Effector memory CD4-positive, alpha-beta T cell (primary cell): Measurements from ENCODE around the gene PHF13.

ENCODE experiments used
- DNase-seq, 3 donors: peaks; one replicate each; pipeline ENCODE4 v3.0.0-alpha.2; 2020
- H3K27ac ChIP-seq: 2 replicates; pipeline ENCODE4 v1.7.0; 2013; ENCODE audit warnings: mild to moderate bottlenecking, low read length, moderate library complexity; ENCODE audit not compliant: insufficient read depth, poor library complexity, severe bottlenecking
- H3K27me3 ChIP-seq: replicated peaks from 2 replicates; pipeline ENCODE4 v1.7.0; 2013; ENCODE audit warnings: mild to moderate bottlenecking, low read length; ENCODE audit not compliant: insufficient read depth, control insufficient read depth, poor library complexity, severe bottlenecking
- H3K36me3 ChIP-seq: 2 replicates; pipeline ENCODE4 v1.7.0; 2013; ENCODE audit warnings: mild to moderate bottlenecking, low read length, moderate library complexity; ENCODE audit not compliant: control insufficient read depth, insufficient read depth
- H3K4me1 ChIP-seq: 2 replicates; pipeline ENCODE4 v1.7.0; 2013; ENCODE audit warnings: low read length, mild to moderate bottlenecking; ENCODE audit not compliant: control insufficient read depth, insufficient read depth, poor library complexity, severe bottlenecking
- H3K4me3 ChIP-seq: 2 replicates; pipeline ENCODE4 v1.7.0; 2013; ENCODE audit warnings: low read length, low read depth, mild to moderate bottlenecking; ENCODE audit not compliant: insufficient read depth, poor library complexity, severe bottlenecking
- H3K9me3 ChIP-seq: 2 replicates; pipeline ENCODE4 v1.7.0; 2013; ENCODE audit warnings: mild to moderate bottlenecking, low read length, moderate library complexity; ENCODE audit not compliant: control insufficient read depth

The PHF13 gene

DNA sequence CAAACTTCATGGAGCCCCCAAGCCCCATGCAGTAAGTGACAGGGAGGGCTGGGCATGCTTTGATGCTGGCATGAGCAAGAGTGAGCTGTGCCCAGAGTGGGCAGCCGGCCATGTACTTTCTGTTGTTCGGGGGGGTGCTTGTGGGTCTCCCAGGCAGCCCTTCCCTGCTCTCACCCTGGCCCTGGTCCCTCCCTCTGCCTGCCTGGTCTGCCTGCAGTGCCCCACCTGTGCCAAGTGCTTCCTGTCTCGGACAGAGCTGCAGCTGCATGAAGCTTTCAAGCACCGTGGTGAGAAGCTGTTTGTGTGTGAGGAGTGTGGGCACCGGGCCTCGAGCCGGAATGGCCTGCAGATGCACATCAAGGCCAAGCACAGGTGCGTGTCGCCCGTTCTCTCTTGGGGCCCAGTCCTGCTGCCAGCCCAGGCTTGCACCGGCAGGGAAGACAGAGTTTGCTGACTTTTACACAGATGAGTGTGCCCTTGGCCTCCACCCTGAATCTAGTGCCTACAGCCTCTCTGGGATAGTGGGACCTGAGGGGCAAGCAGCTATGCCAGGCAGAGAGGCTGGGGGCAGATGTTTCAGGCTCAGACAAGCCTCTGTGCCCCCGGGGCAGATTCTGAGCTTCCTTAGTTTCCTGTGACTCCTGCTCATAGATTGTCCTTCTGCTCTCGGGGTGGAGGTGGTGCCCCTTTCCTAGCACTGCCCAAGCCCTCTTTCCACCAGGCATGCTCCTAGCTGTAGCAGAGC, 26.1 kb upstream of the PHF13 start:
- no peak overlapping the region for H3K4me3 ChIP-seq
- no peaks in the 10 kb centered on the region for H3K9me3 ChIP-seq
- peaks cover 30% of the 10 kb centered on the region for H3K36me3 ChIP-seq
- DNase-seq: no peak
- H3K27me3 ChIP-seq: no peaks in the 10 kb centered on the region
- no peak overlapping the region for H3K27ac ChIP-seq
- peaks cover 3% of the 10 kb centered on the region for H3K4me1 ChIP-seq

DNA sequence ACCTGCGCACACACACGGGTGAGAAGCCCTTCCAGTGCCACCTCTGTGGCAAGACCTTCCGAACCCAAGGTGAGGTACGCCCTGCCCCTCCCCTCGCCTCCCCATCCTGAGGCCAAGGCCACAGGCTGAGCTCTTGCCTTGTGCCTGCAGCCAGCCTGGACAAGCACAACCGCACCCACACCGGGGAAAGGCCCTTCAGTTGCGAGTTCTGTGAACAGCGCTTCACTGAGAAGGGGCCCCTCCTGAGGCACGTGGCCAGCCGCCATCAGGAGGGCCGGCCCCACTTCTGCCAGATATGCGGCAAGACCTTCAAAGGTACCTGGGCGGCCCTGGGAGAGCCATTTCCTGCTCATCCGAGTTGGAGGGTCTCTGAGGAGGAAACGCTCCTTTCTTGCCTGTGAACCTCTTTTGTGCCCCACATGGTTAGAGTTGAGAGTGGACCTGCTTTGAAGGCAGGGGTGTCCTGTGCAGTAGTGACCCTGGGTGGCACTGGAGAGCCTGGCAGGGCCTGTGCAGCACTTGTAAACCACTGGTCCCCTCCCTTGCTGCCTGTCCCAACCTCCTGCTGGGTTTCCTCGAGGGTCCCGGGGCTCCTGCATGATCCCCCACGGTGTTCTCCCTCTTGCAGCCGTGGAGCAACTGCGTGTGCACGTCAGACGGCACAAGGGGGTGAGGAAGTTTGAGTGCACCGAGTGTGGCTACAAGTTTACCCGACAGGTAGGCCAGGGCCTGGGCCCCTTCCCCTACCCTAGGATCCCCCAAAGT, 25.2 kb upstream of the PHF13 start:
- no peak overlapping the region for H3K27ac ChIP-seq
- DNase-seq: no peak
- no peak overlapping the region for H3K4me3 ChIP-seq
- H3K9me3 ChIP-seq: no peaks in the 10 kb centered on the region
- H3K4me1 ChIP-seq: peaks cover 3% of the 10 kb centered on the region
- H3K36me3 ChIP-seq: peaks cover 38% of the 10 kb centered on the region
- no peaks in the 10 kb centered on the region for H3K27me3 ChIP-seq

DNA sequence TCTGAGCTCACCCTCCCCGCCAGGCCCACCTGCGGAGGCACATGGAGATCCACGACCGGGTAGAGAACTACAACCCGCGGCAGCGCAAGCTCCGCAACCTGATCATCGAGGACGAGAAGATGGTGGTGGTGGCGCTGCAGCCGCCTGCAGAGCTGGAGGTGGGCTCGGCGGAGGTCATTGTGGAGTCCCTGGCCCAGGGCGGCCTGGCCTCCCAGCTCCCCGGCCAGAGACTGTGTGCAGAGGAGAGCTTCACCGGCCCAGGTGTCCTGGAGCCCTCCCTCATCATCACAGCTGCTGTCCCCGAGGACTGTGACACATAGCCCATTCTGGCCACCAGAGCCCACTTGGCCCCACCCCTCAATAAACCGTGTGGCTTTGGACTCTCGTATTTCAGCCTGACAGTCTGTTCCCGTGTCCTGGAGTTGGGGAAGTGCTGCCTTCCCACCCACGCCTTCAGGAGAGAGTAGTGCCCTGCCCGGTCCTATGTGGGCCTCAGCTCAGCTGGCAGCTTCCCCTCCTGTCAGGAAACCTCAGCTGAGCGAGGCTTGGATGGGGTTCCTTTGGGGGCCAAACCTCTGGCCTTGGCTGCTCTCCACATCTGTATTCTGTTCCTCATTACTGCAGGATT, 24.5 kb upstream of the PHF13 start:
- H3K4me3 ChIP-seq: no peak overlapping the region
- H3K27me3 ChIP-seq: no peaks in the 10 kb centered on the region
- no peak overlapping the region for H3K27ac ChIP-seq
- H3K9me3 ChIP-seq: no peaks in the 10 kb centered on the region
- DNase-seq: no peak
- H3K36me3 ChIP-seq: peaks cover 45% of the 10 kb centered on the region
- peaks cover 3% of the 10 kb centered on the region for H3K4me1 ChIP-seq

DNA sequence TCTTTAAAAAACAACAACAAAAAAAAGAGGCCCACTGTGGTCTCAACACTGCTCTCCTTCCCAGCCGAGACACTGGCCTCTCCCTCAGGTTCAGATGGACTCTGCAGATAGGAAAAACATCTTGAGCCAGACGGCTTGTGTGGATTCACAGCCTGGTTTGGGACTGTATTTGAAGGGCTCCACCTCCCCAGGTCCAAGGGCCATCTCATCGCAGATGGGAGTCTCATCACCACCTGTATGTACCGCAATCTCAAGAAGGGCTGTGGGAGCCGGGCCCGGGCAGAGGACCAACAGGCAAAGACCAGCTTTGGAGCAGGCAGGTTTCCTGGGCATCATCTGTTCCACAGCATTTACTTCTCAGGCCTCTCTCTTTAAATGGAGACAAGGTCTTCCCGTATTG, 23.5 kb upstream of the PHF13 start:
- peaks cover 3% of the 10 kb centered on the region for H3K4me1 ChIP-seq
- no peak overlapping the region for H3K4me3 ChIP-seq
- no peak for DNase-seq
- H3K36me3 ChIP-seq: peaks cover 48% of the 10 kb centered on the region
- no peaks in the 10 kb centered on the region for H3K9me3 ChIP-seq
- H3K27ac ChIP-seq: no peak overlapping the region
- H3K27me3 ChIP-seq: no peaks in the 10 kb centered on the region

DNA sequence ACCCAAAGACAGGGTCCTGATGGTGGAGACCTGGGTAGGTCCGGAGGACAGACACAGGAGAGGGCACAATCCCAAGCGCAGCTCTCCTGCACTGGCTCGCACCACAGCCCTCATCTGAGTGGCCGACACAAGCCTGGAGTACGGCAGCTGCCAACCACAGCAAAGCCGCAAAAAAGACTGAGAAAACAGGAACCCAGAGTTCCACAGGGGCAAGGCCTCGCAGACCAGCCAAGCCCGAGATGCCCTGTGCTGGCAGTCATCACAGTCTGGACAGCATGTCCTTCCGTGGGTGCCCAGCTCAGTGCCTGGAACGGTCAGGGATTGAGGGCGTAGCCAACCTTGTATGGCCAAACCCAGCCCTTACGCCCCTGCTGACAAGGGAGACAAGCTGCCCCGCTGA, 22.3 kb upstream of the PHF13 start:
- Histone ChIP-seq H3K9me3 (no peaks in the 10 kb centered on the region), H3K36me3 (peaks cover 54% of the 10 kb centered on the region), H3K27me3 (no peaks in the 10 kb centered on the region), H3K27ac (no peak overlapping the region), H3K4me1 (peaks cover 3% of the 10 kb centered on the region), H3K4me3 (no peak overlapping the region)
- no peak for DNase-seq

DNA sequence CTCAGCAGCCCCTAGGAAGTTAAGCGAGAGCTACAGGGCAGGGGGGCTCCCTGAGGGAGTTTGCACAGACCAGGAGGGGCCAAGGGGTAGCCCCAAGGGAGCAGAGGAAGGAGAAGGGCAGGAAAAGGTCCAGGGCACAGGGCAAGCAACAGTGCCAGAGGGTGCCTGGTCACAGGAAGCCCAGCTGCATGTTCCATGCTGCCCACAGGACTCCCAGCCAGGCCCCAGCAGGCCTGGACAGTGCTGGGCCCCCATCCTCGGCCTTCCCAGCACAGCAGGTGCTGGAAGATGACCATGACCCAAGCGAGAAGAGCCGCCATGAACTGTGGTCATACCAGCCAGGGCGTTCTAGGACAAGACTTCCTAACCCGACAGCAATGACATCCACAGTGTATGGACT, 21.9 kb upstream of the PHF13 start:
- Histone ChIP-seq H3K4me1 (peaks cover 5% of the 10 kb centered on the region), H3K9me3 (no peaks in the 10 kb centered on the region), H3K36me3 (peaks cover 57% of the 10 kb centered on the region), H3K27ac (no peak overlapping the region), H3K4me3 (no peak overlapping the region), H3K27me3 (no peaks in the 10 kb centered on the region)
- DNase-seq: no peak

DNA sequence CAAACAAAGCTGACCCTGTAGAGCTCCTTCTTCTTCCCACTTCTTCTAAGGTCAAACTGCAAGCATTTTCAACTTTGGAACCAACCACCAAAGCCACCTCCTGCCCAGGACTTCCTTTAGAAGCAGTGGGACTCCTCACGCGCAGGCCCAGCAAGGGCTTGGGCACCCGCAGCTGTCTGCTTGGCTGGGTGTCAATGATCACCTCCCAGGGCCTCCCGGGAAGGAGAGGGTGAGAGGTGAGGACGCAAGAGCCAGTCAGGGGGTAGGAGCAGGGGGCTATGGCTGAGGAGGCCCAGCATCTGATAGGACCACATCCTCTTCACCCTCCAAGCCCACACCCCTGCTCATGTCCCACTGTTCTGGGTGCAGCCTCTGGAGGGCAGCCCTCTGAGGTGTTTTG, 21.1 kb upstream of the PHF13 start:
- H3K27ac ChIP-seq: no peak overlapping the region
- H3K4me1 ChIP-seq: peaks cover 8% of the 10 kb centered on the region
- no peaks in the 10 kb centered on the region for H3K9me3 ChIP-seq
- no peak for DNase-seq
- peaks cover 65% of the 10 kb centered on the region for H3K36me3 ChIP-seq
- no peaks in the 10 kb centered on the region for H3K27me3 ChIP-seq
- H3K4me3 ChIP-seq: no peak overlapping the region

DNA sequence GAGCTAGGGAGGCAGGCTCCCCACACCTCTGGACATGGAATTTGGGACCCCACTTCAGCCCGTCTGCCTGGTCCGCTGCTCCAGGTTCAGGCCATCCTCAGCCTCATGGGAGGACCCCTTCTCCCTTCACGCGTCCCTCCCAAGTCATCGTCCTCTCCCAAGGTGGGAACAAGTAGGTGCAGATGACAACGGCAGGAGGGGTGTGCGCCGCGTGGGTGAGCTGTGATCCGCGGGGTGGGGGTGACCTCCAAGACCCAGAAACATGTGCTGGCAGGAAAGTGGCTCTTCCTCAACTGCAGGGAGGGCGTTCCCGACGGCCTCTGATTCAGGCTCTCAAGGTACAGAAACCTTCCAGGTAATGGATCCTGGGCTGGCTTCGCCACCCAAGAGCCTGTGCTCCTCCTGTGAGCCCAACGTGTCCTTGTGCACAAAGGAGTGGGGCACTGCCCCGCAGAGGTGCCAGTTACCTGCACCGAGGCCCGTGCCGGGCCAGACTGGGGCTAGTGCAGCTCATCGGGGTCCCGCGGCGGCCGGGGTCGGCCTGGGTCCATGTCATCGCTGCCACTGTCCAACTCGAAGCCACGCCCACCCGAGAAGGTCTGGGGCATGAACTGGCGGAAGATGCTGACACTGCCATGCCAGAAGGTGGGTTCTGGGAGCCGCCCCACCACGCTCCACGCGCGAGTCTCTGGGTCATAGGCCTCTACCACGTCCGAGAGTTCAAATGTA, 20.5 kb upstream of the PHF13 start:
- H3K27me3 ChIP-seq: no peaks in the 10 kb centered on the region
- peaks cover 66% of the 10 kb centered on the region for H3K36me3 ChIP-seq
- no peak overlapping the region for H3K4me3 ChIP-seq
- no peaks in the 10 kb centered on the region for H3K9me3 ChIP-seq
- no peak for DNase-seq
- no peak overlapping the region for H3K27ac ChIP-seq
- H3K4me1 ChIP-seq: peaks cover 8% of the 10 kb centered on the region

DNA sequence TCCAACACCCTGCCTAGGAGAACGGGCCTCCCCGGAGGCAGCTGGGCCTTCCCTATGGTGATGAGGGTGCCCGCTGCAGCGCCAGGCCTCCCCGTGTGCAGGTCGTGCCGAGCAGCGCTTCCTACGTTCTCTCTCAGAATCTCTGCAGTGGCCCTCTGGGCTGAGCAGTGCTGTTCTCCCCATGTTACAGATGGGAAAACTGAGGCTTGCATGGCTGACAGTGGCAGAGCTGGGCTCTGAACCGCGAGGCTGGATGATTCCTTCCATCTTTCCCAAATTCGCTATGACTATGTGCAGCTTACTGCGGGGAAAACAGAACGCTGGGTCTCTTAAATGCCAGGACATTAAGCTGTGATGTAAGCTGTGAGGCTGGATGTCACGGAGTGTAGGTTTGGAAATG, 19.7 kb upstream of the PHF13 start:
- no peaks in the 10 kb centered on the region for H3K27me3 ChIP-seq
- H3K9me3 ChIP-seq: no peaks in the 10 kb centered on the region
- H3K4me3 ChIP-seq: no peak overlapping the region
- H3K36me3 ChIP-seq: peaks cover 64% of the 10 kb centered on the region
- H3K4me1 ChIP-seq: peaks cover 10% of the 10 kb centered on the region
- no peak overlapping the region for H3K27ac ChIP-seq
- DNase-seq: no peak
